ENCODE data around the gene CORO1C.

GRCh38 chr12:108711489-108712164 is 19.7 kb downstream of the CORO1C start:
- no peak for TF ChIP-seq CTCF (conservative IDR thresholded peaks at IDR 0.05)
- no peak for TF ChIP-seq EZH2 (IDR thresholded peaks at IDR 0.05; ENCODE audit: low read depth)

Measured in PC-9 (cell line).